Aortic smooth muscle cell (primary cell): ENCODE measurements around the gene ALDH9A1. TPM values are rescaled to one million over a fixed set of nuclear protein-coding genes. Genes with fewer than 3 reads are reported as not detected.

Source experiments
- total RNA-seq: library from RNA; depleted of rRNA; stranded (reverse); fragments of >200 nt; gene quantifications from 2 replicates; pipeline ENCODE4 v1.2.3, GENCODE V29; 2014

The ALDH9A1 gene
- total RNA-seq = 89.6 and 112 TPM in 2 replicates

GRCh38 chr1:165697881-165698760 lies at the start of gene ALDH9A1:
Gene ALDH9A1 (minus strand): TSS chr1:165698562. CDS start chr1:165698558, 4 bp downstream.

GRCh38 chr1:165630629-165631341 lies 67.6 kb downstream of the ALDH9A1 start, which contains the start of gene MGST3:
Gene MGST3 (plus strand): TSS chr1:165631234. CDS start chr1:165649848, 18,614 bp downstream.

Other genes with a start within 250 kb of the ALDH9A1 start
- gene LRRC52, start 154.6 kb downstream of the ALDH9A1 start, total RNA-seq = not detected in 2 replicates
- gene MGST3, start 67.3 kb downstream of the ALDH9A1 start, total RNA-seq = 188 and 201 TPM in 2 replicates
- 70.9 and 72.8 TPM in 2 replicates for gene TMCO1, start 70.3 kb upstream of the ALDH9A1 start, total RNA-seq
- gene UCK2, start 129.1 kb upstream of the ALDH9A1 start, total RNA-seq = 36.7 and 53.5 TPM in 2 replicates